Measurements from ENCODE around the gene NEUROG2. TPM values are rescaled to one million over a fixed set of nuclear protein-coding genes. Genes with fewer than 3 reads are reported as not detected.
"Not testable (repeated sequence)": the region's sequence is repeated elsewhere in the genome, so short reads cannot be mapped to it uniquely, and the experiment has no call there.

Gene NEUROG2
- total RNA-seq, 4 donors from 2014 or later, result not detected

DNA sequence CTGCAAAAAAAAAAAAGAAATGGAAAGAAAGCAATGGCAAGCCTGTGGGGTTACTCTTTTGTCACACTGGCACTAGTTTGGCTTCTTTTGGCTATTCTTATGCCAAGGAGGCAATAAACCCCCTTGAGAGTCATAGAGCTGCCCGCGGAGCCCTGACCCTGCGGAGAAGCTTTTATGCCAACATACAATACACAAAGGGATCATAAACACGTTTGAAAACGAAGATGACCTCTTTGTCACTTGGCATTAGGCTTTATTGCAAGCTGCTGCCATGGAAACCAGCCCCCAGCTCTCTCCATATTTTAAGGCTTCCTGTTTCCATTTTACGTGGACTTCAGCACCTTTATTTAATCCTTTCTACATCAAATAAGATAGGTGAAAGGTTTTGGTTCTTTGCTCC, 7.6 kb downstream of the NEUROG2 start:
- peaks cover 65 to 81% (median 68%) of the 10 kb centered on the region in 3 donors for H3K27me3 ChIP-seq
- H3K9me3 ChIP-seq, result no peaks in the 10 kb centered on the region
- DNase-seq (no peak), ATAC-seq (no peak)
- no peaks in the 10 kb centered on the region for H3K36me3 ChIP-seq
- no peak for TF ChIP-seq POLR2A (IDR thresholded peaks at IDR 0.05)
- TF ChIP-seq, protein P1, sequence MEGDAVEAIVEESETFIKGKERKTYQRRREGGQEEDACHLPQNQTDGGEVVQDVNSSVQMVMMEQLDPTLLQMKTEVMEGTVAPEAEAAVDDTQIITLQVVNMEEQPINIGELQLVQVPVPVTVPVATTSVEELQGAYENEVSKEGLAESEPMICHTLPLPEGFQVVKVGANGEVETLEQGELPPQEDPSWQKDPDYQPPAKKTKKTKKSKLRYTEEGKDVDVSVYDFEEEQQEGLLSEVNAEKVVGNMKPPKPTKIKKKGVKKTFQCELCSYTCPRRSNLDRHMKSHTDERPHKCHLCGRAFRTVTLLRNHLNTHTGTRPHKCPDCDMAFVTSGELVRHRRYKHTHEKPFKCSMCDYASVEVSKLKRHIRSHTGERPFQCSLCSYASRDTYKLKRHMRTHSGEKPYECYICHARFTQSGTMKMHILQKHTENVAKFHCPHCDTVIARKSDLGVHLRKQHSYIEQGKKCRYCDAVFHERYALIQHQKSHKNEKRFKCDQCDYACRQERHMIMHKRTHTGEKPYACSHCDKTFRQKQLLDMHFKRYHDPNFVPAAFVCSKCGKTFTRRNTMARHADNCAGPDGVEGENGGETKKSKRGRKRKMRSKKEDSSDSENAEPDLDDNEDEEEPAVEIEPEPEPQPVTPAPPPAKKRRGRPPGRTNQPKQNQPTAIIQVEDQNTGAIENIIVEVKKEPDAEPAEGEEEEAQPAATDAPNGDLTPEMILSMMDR (IDR thresholded peaks at IDR 0.05 in 4 of 5, conservative IDR thresholded peaks at IDR 0.05 in 1 of 5), result no peak
- peaks cover 5 to 13% of the 10 kb centered on the region in 2 donors for H3K4me1 ChIP-seq
- in situ Hi-C loops (cut with MboI; ENCODE audit: low sequenced_read_pairs in 4 of 4), result no loop called here
- intact Hi-C loops (cut with DNase I; ENCODE audit: low total_unique reads), result no loop called here
- H3K27ac ChIP-seq, result no peak overlapping the region
- no peak overlapping the region for H3K4me3 ChIP-seq

- H3K36me3 ChIP-seq, result no peaks in the 10 kb centered on the region
- H3K27me3 ChIP-seq, result peaks cover 30 to 48% (median 35%) of the 10 kb centered on the region in 3 donors
- no peak for DNase-seq
- H3K9me3 ChIP-seq, result no peaks in the 10 kb centered on the region
- intact Hi-C loops (cut with DNase I; ENCODE audit: low total_unique reads) (no loop called here), in situ Hi-C loops (cut with MboI; ENCODE audit: low sequenced_read_pairs in 4 of 4) (no loop called here)
- H3K4me3 ChIP-seq, result no peak overlapping the region
- ATAC-seq, result no peak
- no peak overlapping the region for H3K27ac ChIP-seq
- TF ChIP-seq, protein P1 (IDR thresholded peaks at IDR 0.05 in 4 of 5, conservative IDR thresholded peaks at IDR 0.05 in 1 of 5), result no peak
- TF ChIP-seq POLR2A (IDR thresholded peaks at IDR 0.05), result no peak
- peaks cover 0 to 6% of the 10 kb centered on the region in 2 donors for H3K4me1 ChIP-seq
Observed at GRCh38 chr4:112504807-112505206, 11.2 kb downstream of the NEUROG2 start.

- Histone ChIP-seq H3K4me1 (no peaks in the 10 kb centered on the region), H3K27ac (no peak overlapping the region), H3K27me3 (peaks cover 11 to 28% (median 15%) of the 10 kb centered on the region in 3 donors), H3K9me3 (no peaks in the 10 kb centered on the region), H3K4me3 (no peak overlapping the region), H3K36me3 (no peaks in the 10 kb centered on the region)
- TF ChIP-seq POLR2A (IDR thresholded peaks at IDR 0.05), result no peak
- intact Hi-C loops (cut with DNase I; ENCODE audit: low total_unique reads), result no loop called here
- DNase-seq (no peak), ATAC-seq (no peak)
- in situ Hi-C loops (cut with MboI; ENCODE audit: low sequenced_read_pairs in 4 of 4), result no loop called here
Observed at GRCh38 chr4:112502871-112503270, 13.1 kb downstream of the NEUROG2 start.

GRCh38 chr4:112492321-112492720, 23.7 kb downstream of the NEUROG2 start:
- Histone ChIP-seq H3K36me3 (no peaks in the 10 kb centered on the region), H3K9me3 (no peaks in the 10 kb centered on the region), H3K4me1 (no peaks in the 10 kb centered on the region), H3K27me3 (no peaks in the 10 kb centered on the region), H3K27ac (no peak overlapping the region), H3K4me3 (no peak overlapping the region)
- ATAC-seq (no peak), DNase-seq (no peak)
- TF ChIP-seq POLR2A (IDR thresholded peaks at IDR 0.05), result no peak
- TF ChIP-seq, protein P1 (IDR thresholded peaks at IDR 0.05 in 4 of 5, conservative IDR thresholded peaks at IDR 0.05 in 1 of 5), result no peak
- intact Hi-C loops (cut with DNase I; ENCODE audit: low total_unique reads) (no loop called here), in situ Hi-C loops (cut with MboI; ENCODE audit: low sequenced_read_pairs in 4 of 4) (no loop called here)

DNA sequence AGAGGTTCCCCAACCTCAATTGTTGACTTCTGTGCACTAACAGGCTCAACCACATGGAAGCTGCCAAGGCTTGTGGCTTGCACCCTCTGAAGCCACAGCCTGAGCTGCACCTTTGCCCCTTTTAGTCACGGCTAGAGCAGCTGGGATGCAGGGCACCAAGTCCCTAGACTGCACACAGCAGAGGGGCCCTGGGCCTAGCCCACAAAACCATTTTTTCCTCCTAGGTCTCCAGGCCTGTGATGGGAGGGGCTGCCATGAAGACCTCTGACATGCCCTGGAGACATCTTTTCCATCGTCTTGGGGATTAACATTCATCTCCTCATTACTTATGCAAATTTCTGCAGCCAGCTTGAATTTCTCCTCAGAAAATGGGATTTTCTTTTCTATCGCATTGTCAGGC, 25.2 kb downstream of the NEUROG2 start:
- H3K9me3 ChIP-seq; H3K27me3 ChIP-seq; ATAC-seq; H3K4me1 ChIP-seq; DNase-seq; intact Hi-C loops (cut with DNase I; ENCODE audit: low total_unique reads); H3K4me3 ChIP-seq; H3K27ac ChIP-seq; in situ Hi-C loops (cut with MboI; ENCODE audit: low sequenced_read_pairs in 4 of 4); H3K36me3 ChIP-seq: not testable (repeated sequence)

DNA sequence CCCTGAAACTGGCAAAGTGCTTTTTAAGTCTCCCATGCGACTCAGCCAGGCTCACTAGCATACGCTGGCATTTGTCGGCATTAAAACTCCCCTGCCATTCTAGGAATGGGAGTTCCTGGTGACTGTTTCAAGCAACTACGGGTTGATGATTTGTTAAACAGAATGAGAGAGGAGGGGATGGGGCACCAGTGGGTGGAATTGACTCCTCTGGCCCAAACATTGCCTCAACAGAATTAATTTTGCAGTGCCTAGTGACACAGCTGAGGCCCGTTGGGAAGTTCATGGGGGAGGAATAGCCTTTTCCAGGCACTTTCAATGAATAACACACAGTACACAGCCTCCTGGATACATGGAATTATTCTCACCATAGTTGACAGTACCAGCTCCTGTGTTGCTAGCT, 30.1 kb downstream of the NEUROG2 start:
- Histone ChIP-seq H3K4me1 (no peaks in the 10 kb centered on the region), H3K9me3 (no peaks in the 10 kb centered on the region), H3K4me3 (no peak overlapping the region), H3K27ac (no peak overlapping the region), H3K27me3 (peaks cover 0 to 4% (median 0%) of the 10 kb centered on the region in 3 donors), H3K36me3 (no peaks in the 10 kb centered on the region)
- intact Hi-C loops (cut with DNase I; ENCODE audit: low total_unique reads), result no loop called here
- TF ChIP-seq POLR2A (IDR thresholded peaks at IDR 0.05), result no peak
- TF ChIP-seq, protein P1 (IDR thresholded peaks at IDR 0.05 in 4 of 5, conservative IDR thresholded peaks at IDR 0.05 in 1 of 5), result no peak
- DNase-seq, result no peak
- in situ Hi-C loops (cut with MboI; ENCODE audit: low sequenced_read_pairs in 4 of 4), result no loop called here
- no peak for ATAC-seq

Measured in gastrocnemius medialis (tissue), 4 donors.